GM12892 (cell line): Measurements from ENCODE around the gene CLEC1A.

Source experiments
- POLR2AphosphoS5 ChIP-seq: IDR thresholded peaks from 2 replicates; pipeline ENCODE4 v1.6.1; 2011; ENCODE audit warnings: low read depth, low read length, control low read depth
- TAF1 ChIP-seq: IDR thresholded peaks from 2 replicates; pipeline ENCODE4 v1.6.1; 2011; ENCODE audit warnings: low read depth, mild to moderate bottlenecking, control low read depth, low read length, borderline replicate concordance

DNA sequence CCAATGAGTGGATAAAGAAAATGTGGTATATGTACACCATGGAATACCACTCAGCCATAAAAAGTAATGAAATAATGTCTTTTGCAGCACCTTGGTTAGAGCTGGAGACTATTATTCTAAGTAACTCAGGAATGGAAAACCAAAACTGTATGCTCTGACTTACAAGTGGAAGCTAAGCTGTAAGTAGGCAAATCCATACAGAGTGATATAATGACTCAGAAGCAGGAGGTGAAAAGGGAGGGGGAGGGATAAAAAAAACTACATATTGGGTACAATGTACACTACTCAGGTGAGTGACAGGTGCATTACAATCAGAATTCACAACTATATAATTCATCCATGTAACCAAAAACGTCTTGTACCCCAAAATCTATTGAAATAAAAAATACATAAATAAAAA lies 15.1 kb upstream of the CLEC1A start:
- no peak for TF ChIP-seq TAF1
- TF ChIP-seq POLR2AphosphoS5 = no peak
